NOMO-1 treated with DMSO at 0.1 percent for 48 hours (cell line): ENCODE measurements around the gene GNGT1.
"Not testable (repeated sequence)": the region's sequence is repeated elsewhere in the genome, so short reads cannot be mapped to it uniquely, and the experiment has no call there.

ENCODE experiments used
- DNase-seq: peaks from one replicate; lab custom pipeline; 2025; ENCODE audit not compliant: unreplicated experiment; lab: John Stamatoyannopoulos, UW

Gene GNGT1

DNA sequence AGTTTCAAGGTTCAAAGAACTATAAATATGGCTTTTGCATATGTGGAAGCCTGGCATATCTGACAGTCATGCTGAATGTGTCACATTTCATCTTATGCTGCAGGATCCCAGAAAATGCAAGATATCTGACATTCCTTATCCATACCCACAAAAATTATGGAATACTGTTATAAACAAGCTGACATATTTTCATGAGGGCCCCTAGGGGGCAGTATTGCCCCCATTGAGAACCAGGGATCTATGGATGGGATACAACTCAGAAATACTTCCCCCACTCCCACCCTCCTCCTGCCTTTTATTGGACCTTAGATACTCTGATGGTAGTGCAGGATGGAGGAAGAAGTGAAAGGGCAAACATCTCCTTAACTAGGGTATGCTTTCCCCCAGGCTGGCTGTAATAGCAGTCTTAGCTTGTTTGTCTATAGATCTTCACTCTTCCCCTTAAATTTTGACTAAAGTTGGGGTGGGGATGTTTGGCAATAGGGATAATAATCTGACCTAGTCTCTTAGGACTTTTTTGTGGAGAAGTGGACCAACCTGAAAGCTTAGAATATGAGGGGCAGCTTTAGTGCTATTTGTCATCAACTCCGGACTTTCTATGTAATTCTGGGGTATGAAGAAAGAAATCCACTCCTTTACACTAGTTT, 3.5 kb upstream of the GNGT1 start:
- peak; percentile 50 for DNase-seq

DNA sequence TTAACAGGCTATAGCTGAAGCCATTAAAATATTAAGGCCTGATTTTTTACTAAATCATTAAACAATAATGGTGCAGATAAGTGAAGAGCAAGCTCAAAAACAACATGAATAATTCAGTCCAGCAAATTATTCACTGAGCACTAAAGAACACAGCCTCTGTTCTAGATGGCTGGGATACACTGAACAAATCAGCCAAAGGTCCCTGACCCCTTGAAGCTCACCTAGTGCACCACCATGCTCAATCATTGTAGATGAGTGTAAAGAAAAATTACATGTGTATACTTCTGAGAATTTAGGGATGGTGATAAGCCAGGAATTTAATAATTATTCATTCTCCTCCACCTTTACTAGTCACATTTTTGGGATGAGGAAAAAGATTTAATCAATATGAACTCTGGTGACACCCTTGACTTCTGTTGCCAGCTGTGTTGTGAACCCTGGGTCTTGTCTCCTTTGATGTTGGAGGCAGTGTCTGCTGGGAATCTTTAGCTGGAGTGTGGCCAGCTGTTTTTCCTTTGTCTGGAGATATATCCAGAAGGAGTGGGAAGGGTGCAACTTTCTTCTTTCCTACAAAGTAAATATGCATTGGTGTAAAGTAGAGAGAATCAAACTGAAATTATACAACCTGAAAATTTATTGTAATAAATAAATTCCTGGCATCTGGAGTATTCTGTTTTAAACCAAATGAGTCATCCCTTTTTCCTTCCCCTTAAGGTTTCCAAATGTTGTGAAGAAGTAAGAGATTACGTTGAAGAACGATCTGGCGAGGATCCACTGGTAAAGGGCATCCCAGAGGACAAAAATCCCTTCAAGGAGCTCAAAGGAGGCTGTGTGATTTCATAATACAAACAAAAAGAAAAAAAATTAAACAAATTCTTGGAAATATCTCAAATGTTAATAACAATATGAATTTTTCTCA, 4.0 kb downstream of the GNGT1 start:
- DNase-seq, result no peak

DNA sequence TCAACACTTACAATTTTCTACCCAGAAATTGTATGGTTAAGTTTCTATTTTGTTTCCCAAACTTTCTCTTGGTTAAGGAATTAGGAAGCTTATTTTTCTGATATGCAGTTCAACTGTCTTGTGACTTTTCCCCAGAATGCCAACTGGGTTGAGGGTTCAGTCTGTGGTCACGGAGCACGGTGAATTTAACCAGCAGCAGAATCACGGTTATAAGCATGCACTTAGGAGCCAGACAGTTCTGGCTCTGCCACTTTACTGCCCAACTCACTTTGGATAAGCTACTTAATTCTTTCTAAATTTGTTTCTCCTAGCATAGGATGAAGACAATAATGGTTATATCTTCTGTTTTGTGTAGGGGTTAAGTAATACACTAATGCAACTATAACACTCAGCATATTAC, 4.9 kb downstream of the GNGT1 start:
- not testable (repeated sequence) for DNase-seq

DNA sequence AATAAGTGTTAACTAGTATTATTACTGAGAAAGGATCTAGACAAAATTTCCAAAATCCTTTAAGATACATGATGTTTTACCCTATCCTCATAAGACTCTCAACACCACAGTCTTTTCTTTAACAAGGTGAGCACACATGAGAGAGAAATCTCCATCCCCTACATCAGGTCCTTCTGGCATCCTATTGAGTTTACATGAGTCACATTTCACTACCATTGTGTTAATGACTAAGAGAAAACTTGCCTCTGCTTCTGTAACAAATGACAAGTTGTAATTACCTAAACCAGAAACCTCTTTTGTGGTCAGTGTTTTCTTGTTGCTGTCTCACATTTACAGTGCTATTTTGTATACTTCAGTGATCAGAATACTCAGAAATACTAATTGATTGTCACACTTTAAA, 5.3 kb downstream of the GNGT1 start:
- not testable (repeated sequence) for DNase-seq

DNA sequence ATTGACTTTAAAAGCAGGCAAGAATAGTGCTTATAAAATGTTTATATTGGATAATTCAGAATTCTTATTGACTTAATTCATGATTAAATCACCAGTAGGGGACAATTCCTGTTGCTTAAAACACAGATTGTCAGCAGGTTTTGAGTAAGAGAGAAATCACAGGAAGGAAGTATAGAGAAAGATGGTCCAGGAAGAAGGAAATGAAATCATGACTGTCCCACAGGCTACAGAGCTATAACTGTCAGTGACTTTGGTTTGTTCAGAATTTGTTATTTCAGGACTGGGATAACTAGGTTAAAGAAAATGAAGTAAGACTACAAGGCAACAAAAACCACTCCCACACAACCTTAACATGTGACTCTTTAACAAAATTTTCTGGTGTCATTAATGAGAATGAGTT, 6.8 kb downstream of the GNGT1 start:
- peak; percentile 31 for DNase-seq

DNA sequence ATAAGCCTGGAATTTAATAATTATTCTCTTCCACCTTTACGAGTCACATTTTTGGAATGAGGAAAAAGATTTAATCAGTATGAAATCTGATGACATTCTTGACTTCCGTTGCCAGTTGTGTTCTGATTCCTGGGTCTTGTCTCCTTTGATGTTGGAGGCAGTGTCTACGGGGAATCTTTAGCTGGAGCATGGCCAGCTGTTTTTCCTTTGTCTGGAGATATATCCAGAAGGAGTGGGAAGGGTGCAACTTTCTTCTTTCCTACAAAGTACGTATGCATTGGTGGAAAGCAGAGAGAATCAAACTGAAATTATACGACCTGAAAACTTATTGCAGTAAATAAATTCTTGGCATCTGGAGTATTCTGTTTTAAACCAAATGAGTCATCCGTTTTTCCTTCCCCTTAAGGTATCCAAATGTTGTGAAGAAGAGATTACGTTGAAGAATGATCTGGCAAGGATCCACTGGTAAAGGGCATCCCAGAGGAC, 8.3 kb downstream of the GNGT1 start:
- DNase-seq, result no peak

DNA sequence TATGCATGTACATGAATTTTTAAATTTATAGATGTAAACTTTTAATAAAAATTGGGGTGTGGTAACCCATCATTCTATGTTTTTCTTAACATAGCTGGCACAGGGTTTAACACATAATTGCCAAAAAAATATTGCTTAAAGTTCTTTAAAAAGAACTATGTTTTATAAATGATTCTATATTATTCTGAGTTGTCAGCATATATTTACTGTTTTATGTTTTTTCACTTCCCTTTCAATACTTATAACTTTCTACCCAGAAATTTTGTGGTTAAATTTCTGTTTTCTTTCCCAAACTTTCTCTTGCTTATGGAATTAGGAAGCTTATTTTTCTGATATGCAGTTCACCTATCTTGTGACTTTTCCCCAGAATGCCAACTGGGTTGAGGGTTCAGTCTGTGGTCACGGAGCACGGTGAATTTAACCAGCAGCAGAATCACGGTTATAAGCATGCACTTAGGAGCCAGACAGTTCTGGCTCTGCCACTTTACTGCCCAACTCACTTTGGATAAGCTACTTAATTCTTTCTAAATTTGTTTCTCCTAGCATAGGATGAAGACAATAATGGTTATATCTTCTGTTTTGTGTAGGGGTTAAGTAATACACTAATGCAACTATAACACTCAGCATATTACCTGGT, 9.0 kb downstream of the GNGT1 start:
- DNase-seq, result not testable (repeated sequence)

DNA sequence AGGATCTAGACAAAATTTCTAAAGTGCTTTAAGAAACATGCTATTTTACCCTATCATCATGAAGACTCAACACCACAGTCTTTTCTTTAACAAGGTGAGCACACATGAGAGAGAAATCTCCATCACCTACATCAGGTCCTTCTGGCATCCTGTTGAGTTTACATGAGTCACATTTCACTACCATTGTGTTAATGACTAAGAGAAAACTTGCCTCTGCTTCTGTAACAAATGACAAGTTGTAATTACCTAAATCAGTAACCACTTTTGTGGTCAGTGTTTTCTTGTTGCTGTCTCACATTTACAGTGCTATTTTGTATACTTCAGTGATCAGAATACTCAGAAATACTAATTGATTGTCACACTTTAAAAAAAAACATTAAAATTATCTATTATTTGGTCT, 9.5 kb downstream of the GNGT1 start:
- DNase-seq, result not testable (repeated sequence)

DNA sequence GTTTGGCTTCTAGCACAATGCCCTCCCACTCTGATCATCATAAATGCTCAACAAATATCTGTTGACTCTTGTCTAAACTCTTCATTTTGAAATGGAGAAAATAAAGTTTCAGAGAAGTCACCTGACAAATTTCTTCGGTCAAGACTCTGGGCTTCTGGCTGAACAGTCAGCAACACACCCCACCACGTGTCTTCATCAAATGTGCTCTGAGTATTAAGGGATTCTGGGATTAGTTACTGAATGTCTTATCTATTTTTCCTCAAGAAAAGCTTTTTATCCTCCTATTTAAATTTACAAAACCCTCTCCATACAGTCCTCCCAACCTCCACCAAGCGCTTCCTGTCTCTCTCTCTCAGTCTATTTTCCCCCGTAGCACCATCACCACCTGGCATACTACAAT, 9.9 kb downstream of the GNGT1 start:
- DNase-seq, result not testable (repeated sequence)

DNA sequence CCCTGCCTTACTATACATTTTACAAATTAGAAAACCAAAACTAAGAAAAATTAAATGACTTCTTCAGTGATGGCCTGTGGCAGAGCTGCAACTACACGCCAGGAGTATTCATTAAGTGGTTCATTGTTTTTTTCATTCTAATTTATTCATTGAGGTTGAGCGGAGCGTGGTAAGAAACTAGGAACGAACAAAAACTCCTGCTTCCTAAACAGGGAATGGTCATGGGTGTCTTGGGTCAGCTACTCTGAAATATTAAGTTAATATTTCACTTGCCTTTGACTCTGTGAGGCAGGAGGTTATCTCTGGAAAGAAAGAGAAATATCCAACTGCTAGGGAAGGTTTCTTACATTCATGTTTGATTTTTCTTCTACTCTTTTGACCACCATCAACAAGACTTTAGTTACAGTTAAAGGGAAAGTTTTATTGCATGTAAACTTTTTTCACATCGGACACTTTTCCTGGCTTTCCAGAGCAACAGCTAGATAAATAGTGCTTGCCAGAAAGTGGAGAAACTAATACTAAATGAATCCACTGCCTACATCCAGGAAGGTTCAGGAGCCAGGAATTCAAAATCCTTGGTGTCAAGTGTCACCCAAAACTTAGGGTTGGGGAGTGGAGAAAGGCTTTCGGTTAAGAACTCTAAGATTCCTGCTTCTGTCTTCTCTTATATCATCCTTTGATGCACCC, 14.3 kb downstream of the GNGT1 start:
- DNase-seq, result no peak

DNA sequence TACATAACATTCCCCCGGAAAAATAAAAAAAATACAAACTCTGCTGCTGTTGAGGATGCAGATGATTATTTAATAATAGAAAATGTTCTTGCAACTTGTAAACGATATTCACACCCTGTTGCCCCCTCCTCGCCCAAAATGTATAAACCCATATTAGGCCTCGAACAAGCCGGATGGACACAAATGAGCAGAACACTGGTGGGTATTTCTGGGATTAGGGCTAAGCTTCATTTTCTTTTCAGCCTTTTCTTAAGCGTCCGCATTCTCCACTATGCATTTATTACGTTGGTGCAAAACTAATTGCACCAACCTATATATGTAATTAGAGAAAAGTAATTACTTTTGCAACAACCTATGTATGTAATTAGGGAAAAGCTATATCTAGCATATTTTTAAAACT, 14.8 kb downstream of the GNGT1 start:
- DNase-seq, result no peak

DNA sequence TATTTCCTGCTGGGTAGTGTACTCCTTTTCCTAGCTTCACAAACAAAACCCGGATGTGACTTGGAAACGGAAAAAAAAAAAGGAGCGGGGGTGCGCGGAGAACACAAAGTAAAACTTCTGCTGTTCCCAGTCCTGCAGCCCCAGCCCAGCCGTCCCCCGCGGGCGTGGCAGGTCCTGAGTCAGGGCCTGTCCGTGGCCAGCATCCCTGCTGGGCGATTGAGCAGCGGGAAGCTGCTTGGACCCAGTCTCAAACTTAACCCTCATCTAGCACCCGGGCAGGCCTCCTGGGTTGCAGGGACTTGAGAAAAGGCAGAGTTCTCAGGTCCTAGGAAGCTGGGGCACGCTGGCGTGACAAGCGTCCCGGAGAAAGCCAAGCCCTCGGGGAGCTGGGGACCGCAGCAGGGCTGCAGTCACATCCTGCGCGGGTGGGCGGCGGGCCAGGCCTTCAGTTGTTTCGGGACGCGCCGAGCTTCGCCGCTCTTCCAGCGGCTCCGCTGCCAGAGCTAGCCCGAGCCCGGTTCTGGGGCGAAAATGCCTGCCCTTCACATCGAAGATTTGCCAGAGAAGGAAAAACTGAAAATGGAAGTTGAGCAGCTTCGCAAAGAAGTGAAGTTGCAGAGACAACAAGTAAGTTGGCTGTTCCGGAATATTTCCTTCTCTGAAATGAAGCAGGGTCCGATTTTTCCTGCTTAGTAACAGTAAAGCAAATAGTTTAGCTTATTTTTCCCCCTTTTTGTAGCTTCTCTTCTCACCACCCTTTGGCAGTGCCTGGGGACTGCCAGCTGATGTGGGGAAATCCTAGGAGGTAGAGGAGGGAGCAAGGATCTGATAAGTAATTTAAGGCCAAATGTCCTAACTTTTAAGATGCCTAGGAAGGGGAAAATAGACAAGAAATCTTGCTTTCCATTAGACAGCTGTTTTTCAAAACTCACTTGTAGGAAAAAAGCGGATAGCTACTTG, 15.5 kb downstream of the GNGT1 start, which contains the start of gene GNG11:
GNG11 (plus strand) TSS at position 129 of the 960 bp plus-strand sequence; CDS start at position 532, 403 bp downstream.
- DNase-seq, result peak; percentile 55

DNA sequence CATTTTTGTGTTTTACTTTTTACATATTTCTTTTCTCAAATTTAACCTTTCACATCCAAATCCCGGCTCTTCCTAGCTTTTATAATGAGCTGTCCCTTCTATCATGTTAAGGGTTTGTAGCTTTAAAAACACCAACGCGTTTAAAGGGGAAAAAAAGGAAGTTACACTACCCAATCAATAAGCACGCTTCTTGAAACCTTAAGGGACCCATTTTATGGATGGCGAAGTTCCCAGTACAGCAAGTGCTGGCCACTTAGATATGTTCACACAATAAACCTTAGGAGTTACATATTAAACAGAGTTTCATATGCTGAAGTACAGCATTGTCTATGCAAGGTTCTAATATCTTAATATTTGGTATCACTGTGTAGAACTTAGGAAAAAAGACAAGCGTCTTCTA, 16.9 kb downstream of the GNGT1 start:
- no peak for DNase-seq

DNA sequence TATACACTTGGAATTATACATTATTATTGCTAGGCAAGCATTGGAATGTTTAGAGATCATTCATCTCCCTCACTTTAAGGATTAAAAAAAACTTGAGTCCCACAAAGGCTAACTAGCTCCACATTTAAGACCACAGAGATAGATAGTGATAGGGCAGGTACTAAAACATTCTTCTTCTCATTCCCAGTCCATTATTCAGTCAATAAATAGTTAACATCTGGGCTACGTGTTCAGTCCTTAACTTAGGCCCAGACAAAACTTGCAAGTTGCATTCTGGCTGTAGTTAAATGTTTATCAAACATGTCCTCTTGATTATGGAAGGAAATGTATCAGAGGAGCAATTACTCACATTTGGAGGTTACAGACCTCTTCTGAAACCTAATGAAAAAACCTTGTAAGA, 17.6 kb downstream of the GNGT1 start:
- DNase-seq, result no peak

DNA sequence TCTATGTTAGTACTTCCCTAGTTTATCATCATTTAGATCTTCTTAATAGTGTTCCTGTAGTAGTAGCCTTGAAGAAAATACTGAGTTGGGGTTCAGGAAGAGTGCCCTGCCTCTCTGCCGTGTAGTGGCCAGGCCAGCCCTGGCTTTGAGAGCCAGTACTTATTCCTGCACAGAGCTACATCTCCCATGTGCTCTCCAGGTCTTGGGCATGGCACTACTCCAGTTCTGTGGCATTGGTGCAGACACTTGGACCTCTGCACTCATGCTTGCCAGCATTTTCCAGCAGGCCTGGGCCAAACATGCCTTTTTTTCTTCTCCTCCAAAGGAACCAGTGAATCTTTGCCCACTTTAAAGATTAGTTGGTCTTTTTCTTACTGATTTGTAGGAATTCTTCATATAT, 20.4 kb downstream of the GNGT1 start:
- no peak for DNase-seq

DNA sequence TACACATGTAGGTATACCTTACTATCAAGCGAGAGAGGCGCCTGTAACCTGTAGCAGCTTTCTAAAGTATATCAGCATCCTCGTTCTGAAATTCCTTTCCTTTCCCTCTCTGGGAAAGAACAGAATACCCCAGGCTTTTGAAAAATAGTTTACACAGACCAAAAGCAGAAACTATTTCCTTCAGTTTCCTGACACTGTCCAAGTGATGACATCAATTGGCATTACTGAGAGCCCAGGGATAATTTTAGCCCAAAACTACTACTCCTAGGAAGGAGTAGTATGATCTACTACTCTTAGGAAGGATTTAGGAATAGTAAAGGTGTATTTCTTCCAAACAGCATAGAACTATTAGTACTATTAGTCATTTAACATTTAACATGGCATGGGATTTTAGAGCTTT, 21.2 kb downstream of the GNGT1 start:
- no peak for DNase-seq

DNA sequence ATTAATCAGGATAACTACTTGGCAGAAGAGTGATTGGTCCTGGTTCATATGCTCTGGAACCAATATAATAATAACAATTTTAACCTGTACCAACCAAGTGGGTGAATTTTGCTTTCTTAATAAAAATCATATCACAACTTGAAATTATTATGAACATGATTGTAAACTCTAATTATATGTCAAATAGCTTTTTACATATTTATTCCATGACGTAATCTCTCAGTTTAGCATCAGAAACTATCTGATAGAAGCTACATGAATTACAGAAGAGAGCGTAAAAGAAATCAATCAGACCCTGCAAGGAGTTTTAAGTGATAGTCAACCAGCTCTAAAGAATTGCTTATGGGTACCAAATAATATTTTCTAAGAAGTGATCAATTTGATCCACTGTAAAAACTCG, 25.3 kb downstream of the GNGT1 start:
- no peak for DNase-seq

DNA sequence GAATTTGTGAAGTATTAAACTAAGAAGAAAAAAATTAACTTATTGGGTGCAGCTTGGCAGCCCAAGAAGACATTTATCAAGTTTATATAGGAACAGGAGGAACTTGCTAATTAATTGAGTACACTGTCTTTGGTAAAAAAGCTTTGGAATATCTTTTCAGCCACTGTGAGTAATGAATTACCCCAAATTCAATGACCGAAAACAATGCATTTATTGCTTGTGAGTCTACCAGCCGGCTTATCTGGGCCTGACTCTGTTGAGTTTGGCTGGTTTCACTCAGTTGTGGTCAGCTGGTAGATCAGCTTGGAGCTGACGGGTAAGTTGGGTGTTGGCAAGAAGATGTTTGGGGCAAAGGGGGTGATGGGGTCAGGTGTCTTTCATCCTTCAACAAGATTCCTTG, 26.8 kb downstream of the GNGT1 start:
- no peak for DNase-seq

DNA sequence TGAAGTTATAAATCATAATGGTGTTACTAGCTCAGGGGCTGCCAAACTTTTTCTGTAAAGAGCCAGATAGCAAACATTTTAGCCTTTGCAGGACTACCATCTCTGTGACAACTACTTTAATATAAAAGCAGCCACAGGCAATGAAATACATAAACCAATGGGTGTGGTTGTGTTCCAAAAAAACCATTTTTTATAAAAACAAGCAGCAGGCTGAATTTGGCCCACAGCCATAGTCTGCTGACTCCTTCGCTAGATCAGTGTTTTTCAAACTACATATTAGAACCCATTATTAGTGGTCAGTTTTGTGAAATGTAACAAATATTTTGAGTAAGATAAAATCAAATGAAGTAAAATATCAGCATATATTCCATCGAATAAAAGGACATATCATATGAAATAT, 28.7 kb downstream of the GNGT1 start:
- no peak for DNase-seq

DNA sequence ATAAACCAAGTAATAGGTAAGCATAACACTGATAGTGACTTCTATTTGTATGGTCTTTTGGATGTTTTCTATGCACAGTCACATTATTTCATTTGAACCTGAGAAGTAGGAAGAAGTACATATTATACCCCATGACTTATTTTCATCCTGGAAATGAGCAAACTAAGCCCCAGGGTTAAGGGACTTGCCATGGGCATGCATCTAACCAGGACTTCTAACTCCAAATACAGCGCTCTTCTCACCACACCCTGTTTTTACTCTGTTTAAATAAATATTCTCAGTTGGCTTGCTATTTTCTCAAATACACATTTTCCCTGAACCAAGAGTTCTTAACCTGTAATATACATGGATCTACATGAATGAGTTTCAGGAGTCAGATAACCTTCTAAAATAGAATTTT, 31.5 kb downstream of the GNGT1 start:
- no peak for DNase-seq
